Activated naive CD4-positive, alpha-beta T cell treated with anti-CD3 and anti-CD28 coated beads, Interleukin-2, amount 50 U/mL, for 16 hours (primary cell): Measurements from ENCODE around the gene GCK.

Experiments
- DNase-seq: peaks from one replicate; pipeline ENCODE4 v3.0.0-alpha.2; 2020

The GCK gene

DNA sequence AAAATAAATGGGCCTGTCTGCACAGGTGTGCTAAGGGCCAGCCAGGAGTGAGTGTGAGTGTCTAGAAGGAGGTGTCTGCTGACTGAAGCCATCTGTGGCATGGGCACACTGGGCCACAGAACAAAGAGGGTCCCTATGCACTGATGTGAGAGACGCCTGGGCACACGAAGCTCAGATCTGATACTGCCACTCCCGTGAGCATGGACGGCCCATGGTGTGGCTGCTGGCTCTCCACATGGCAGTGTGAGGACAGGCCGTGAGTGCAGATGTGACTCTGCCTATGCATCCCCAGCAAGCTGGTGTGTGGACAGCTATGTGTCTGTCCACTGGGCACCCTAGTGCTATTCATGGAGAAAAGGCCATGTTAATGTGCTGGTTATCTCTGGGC is 35.3 kb downstream of the GCK start:
- DNase-seq, result no peak

DNA sequence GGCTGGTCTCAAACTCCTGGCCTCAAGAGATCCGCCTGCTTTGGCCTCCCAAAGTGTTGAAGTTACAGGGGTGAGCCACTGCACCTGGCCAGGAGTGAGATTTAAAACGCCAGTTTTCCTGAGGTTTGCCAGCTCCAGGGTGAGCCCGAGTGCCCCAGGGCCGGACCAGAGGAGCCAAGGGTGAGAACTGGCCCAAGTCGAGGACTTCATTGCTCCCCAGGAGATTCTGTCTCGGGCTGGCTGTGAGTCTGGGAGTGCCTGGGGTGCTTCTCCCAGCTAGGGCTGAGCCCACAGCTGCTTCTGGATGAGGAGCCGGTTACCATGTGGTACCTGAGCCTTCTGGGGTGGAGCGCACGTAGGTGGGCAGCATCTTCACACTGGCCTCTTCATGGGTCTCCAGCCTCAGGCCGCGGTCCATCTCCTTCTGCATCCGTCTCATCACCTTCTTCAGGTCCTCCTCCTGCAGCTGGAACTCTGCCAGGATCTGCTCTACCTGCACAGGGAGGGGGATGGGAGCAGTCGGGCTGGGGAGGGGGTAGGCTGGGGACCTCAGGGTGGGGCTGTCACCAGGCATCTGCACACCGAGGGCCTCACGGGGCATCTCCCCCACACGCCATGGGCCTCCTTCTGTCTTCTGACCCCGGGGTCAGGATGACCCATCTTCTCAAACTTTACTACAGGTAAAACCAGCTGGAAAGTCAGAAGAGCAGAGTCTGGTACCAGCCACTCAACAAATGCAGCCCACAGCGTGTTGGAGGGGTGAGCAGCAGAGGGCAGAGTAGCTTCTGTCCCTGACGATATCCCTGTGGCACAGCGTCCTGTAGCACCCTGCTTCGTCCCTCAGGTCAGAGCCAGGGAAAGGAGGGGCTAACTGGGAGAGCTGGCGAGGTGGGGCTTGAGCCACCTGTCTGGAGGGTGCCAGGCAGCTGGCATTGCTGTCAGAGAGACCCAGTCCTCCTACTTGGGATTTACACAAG is 36.0 kb downstream of the GCK start:
- no peak for DNase-seq

DNA sequence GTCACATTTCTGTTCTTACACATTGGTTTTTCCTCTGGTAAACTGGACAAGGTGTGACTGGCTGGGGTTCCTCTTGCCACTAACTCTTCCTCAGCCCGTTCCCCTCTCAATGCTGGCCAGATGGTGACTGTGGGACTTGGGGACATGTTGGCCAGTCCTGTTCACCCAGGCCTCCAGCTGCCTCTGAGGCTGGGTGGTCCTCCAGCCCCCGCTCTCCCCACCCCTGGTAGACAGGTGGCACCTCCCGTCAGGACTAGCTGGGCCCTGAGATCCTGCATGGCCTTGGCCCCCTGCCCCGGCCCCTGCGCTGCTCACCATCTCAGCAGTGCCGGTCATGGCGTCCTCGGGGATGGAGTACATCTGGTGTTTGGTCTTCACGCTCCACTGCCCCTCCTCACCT is 37.3 kb downstream of the GCK start:
- no peak for DNase-seq

DNA sequence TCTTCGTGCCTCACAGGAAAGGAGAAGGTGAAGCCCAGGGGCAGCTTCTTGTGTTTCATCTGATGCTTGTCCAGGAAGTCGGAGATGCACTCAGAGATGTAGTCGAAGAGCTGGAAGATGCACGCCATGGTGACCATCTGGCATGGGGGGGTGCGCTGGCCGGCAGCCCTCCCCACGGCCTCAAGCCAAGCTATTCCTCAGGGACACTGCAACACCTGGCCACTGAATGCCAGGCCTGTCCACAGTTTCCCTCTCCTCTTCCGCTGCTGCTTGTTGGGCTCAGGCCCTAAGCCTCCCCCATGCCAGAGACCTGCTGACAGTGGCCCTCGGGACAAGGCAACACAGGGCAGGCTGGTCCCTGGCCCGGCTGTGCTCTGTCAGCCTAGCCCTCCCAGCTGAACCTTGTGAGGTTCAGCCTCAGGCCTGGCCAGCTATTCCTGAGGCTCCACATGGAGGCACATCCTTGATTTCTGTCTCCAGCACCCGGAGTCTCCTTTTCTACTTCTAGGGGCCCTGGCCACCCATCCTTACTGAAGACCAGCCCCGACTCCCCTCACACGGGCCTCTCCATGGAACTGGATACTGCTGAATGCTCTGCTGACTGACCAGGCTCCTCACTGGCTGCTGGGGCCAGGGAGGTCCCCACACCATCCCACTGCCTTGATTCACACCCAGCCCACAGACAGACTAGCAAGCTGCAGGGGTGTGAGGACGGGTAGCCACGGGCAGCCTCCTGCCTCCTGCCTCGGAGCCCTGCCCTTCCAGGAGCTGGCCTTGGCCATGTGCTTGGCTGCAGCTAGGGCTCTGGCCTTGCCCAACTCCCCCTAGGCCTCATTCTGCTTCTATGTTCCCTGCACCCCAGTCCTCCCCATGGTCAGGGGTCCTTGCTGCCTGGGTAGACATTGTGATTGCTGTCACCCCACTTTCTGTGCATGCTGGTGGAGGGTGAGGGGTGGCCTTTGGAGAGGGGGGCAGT is 38.0 kb downstream of the GCK start:
- DNase-seq, result no peak

DNA sequence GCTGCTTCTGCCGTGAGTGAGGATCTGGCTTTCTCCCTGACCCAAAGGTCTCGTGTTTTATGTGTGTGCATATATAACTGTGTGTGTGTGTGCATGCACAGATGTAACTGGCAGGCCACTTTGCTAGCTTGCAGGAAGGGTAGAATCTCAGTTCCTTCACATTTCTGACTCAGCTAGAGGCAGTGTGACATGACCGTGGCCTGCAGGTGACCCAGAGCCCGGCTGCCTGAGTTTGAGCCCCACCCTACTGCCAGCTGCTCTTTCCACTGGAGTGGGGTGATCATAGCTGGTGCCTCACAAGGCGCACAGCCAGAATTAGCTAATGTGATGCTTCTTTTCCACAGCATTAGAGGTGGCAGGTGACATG is 38.8 kb downstream of the GCK start:
- no peak for DNase-seq

DNA sequence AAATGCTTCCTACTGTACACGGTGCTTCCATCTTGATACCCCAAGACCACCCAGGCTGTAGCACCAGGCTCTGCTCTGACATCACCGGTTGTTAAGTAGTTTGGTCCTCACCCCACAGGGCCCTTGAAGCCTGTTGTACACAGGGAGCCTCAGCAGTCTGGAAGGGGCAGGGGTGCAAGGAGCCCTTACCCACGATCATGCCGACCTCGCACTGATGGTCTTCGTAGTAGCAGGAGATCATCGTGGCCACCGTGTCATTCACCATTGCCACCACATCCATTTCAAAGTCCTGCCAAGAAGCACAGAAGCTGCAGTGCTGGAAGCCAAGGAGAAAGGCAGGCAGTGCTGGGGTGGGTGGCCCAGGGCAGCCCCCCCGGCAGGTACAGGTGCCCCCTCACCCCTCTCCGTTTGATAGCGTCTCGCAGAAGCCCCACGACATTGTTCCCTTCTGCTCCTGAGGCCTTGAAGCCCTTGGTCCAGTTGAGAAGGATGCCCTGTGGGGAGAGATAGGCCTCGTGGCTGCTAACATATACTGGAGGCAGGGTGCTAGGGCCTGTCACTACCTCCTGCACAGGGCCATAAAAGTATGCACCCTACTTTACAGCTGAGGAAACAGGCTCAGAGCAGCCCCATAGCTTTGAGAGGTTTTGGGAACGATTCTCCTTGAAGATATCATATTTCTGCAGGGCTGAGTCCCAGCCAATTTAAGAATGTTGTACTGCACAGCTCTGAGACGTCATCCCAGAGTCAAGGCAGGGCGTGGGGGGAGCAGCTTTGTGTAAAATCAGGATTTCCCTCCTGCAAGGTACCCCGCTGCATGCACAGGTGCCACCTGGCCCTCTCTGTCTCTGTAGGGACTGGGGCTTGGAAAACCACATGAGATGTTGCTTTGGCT is 39.4 kb downstream of the GCK start:
- DNase-seq, result no peak

DNA sequence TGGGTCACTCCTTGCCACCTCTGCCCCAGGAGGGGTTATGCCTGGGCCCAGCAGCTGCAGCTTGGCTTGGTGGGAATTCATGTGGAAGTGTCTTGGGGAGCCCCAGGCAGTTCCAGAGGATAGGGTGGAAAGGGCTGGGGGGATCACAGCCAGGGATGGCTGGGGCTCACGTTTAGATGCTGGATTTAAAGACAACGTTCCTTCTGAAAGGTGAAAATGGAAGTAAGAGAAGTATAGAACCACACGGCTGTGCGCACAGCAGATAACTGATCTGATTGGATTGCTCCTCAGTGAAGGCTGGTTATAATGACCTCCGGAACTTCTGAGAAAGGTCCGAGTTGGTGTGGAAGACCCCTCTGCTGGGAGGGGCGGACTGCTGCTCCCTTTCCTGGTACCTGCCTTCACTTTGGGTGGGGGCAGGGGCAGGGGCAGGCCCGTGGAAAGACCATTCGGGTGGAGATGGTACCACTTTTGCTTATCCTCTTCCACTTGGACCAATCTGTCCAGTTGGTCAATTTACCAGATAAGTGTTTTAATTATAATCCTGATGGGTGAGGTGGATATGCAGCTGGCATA is 40.2 kb downstream of the GCK start:
- DNase-seq, result no peak

DNA sequence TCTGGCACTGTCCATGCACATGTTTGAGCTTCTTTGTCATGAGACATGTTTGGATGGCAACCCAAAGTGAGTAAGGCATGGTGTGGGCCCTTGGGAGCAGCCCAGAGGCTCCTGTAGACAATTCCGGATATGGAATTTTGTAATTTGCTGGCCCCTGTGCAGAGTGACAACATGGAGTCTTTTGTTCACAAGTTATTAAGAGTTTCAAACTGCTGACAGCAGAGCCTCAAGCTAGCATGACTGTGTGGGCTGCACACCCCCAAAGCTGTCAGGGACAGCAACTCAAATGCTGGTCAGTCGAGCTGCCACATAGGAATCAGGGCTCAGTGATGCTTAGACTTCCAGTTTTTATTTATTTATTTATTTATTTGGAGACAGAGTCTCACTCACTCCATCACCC is 41.1 kb downstream of the GCK start:
- no peak for DNase-seq

DNA sequence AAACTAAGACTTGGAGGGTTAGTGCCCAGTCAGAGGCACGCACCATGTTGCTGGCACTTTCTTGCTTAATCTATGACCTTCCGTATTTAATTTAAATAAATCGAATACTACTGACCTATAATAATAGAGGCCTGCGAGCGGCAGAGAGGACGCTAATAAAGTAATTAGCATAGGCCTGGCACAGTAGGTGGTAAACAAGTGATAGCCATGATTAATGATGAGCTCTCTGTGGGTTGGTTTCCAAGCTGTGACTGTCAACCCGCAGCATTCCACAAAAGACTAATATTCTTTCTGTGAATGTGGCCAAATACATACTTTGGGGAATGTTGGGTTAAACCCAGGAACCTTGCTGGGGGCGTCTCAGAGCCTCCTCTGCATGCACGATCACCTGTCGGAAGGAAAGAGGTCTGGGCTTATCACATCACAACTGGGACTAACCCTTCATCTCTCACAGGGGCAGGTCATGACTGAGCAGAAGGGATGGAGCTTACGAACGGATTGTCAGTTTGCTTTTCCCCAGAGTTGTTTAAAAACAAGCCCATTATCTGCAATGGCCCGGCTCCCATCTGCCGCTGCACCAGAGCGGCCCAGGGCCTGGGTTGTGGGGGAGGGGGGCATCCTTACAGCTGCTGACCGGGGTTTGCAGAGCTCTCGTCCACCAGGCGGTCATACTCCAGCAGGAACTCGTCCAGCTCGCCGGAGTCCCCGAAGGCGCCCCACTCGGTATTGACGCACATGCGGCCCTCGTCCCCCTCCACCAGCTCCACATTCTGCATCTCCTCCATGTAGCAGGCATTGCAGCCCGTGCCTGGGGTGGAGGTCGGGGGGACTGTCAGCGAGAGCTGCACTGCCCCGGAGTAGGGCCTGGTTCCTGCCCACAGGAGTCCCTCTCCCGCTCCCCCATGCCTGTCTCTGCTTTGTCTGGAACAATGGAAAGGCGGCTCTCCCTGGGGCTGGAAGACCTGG is 41.9 kb downstream of the GCK start:
- no peak for DNase-seq

DNA sequence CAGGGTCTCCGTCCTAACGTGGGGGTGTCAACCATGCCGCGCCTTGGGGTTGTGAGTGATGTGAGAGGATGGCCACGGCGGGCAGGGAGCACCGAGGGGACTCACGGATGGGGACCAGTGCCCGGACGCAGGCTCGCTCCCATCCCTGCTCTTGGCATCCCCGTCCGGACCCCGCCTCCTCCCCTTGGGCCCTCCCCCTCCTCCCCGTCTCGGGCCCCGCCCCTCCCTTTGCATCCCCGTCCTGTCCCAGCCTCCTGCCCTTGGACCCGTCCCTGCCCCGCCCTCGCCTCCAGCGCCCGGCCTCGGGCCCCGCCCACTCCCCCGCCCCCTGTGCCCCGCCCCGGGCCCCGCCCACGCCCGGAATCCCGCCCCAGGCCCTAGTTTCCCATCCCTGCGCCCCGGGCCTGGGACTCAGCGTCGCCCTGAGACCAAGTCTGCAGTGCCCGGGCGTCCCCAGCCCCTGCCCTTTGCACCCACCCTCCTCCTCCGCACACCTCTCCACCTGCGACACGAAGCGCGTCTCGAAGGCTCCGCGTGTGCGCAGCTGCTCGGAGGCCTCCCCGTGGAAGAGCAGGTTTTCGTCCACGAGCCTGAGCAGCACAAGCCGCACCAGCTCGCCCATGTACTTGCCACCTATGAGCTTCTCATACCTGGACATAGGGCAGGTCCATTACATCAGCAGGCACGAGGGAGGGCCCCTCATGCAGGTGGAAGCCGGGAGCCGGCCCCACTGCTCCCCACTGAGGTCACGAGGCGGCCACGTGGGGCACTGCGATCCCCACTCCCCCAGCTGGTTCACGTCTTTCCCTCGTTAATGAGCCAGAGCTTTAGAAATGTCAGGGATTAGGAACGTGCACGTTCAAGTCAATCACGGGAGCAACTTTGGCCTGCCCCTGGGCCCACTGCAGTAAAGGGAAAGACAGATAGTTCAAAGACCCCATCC is 43.0 kb downstream of the GCK start:
- peak; percentile 63 for DNase-seq

DNA sequence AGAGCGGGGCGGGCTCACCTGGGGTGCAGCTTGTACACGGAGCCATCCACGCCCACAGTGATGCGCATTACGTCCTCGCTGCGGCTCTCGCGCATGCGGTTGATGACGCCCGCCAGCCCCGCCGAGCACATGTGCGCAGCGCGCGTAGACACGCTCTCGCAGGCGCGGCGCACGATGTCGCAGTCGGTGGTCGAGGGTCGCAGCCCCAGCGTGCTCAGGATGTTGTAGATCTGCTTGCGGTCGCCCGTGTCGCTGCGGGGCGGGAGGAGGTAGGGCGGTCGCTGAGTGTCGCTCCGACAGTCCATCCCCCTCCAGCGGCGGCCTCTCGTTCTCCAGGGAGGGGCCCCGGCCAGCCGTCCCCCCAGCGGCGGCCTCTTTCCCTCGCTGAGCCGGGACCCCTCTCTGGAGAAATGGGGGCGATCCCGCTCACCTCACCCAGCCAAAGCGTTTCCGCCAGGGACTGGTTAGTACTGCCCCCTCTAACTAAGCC is 43.7 kb downstream of the GCK start:
- DNase-seq, result peak; percentile 72

DNA sequence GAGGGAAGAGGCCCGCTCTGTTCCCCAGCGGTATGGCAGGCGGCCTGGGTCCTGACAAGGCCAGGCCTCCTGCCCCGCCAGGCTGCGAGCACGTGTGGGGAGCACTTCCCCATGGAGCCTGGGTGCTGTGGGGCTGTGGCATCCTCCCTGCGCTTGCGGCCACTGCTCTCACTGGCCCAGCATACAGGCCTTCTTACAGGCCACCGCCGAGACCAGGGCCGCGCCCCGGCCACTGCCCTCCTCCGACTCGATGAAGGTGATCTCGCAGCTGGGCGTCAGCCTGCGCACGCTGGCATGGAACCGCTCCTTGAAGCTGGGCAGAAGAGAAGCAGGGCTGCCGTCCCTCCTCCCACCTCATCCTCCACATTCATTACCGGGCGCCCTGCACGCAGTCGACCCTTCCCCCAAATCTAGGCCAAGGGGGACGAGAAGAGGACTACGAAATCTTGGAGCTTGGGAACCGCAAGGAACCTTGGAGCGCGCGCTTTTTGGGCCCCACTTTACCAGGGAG is 44.2 kb downstream of the GCK start:
- no peak for DNase-seq

DNA sequence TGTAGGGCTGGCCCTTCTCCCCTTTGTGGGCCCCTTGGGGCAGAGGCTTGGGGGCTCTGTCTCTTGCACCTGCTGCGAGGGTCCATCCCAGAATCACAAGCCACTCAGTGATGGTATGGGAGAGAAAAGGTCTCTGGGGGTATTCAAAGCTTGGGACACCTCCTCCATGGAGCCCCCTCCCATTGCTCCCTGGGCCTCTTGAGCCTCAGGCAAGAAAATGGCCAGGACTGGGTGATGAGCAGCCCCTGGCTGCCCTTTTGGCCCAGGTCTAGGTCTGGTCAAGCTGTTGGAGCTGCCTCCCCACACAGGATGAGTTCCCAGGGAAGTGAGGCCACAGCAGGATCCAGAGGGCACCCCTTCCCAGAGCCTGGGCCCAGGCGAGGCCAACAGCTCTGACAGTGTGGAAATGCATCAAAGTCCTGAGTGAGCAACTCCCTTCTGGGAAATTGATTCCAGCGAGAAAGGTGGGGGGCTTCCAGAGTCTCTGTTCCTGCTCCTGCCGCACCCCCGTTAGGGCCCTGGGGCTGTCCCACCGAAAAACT is 44.7 kb downstream of the GCK start:
- no peak for DNase-seq

DNA sequence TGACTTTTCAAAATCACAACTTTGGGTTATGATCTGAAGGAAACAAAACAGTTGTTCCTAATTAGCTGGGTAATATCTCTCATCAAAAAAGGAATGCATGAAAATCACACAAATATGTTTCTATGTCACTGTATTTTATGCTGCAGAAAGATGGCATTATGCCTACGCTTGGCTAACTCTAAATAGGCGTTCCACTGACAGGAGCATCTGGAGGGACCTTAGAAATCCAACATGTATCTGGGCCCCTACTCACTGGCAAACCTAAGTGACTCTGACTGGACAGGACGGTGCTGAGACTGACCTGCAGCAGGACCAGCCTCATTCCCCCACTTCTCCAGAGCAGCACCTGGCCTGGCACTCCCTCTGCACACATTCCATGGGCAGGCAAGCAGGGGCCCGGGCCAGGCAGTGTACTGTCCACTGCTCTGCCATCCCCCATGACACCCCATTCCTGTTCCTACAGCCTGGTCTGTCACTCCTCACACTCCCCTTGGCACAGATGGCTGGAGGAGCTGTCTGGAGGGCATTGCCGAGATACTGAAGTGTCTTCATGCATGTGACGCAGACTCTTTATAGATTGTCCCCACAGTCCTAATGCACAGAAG is 45.5 kb downstream of the GCK start:
- no peak for DNase-seq

DNA sequence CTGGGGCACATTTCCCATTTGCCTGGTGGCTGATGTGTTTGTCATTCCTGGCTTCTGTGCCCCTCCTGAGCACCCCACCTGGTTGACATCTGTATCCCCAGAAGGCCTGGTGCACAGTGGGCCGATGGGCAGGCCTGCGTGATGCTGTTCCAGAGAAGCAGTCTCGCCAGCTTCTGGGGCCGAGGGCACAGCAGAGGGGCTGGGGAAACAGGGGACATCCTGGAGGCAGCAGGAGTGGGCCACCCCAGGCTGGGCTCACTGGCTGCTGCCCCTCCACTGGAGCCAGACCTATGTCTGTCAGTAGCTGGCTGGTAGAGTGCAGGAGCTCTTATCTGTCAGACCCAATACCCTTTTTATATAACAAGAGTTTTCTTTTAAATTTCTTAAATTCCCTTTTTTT is 47.2 kb downstream of the GCK start:
- no peak for DNase-seq

DNA sequence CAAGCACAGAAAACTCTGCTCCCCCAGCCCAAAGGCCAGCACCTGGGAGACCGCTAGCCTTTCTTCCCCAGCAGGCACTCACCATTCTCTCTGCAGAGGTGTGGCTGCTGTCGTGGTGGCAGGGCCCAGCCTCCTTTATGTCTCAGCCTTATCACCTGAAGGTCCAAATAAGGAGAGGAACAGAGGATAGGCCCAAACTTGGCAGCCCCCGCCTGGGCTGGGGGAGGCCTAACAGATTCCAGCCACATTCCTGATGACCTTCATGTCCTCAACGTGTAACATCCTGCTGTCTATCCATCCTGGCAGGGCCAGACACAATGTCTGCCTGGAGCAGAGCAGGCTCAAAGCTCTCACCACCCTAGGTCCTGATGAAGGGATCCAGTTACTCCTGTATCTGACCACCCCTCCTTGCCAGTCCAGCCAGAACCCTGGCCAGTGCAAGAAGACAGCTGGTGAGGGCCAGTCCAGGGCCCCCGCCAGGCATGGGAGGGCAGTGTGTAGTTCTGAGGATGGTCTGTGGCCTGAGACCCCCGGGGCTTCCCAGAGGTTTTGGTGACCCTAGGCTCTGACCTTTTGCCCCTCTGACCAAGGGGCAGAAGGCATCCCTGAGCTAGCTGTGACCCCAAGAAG is 47.9 kb downstream of the GCK start, which contains the start of gene MYL7:
Gene MYL7 (minus strand): TSS at position 112 of the 630 bp plus-strand sequence. CDS start 27 bp downstream, at position 85.
- no peak for DNase-seq

DNA sequence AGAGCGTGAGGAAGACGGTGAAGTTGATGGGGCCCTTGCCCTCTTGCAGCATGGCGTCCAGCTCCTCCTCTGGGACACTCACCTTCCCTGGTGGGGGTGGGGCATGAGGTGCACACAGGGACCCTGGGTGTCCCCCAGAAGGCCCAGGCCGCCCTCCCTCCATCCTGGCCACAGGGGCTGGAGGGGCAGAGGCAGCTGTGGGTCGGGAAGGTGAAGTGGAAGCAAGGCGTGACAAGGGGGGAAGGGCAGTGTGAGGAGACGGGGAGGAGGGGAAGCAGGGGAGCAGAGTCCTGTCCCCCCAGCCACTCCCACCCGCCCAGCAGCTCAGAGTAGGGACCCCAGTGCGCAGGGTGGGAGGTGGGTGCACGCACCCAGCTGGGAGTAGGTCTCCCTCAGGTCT is 48.9 kb downstream of the GCK start:
- no peak for DNase-seq
